ENCODE results near the gene INAFM2.

DNA sequence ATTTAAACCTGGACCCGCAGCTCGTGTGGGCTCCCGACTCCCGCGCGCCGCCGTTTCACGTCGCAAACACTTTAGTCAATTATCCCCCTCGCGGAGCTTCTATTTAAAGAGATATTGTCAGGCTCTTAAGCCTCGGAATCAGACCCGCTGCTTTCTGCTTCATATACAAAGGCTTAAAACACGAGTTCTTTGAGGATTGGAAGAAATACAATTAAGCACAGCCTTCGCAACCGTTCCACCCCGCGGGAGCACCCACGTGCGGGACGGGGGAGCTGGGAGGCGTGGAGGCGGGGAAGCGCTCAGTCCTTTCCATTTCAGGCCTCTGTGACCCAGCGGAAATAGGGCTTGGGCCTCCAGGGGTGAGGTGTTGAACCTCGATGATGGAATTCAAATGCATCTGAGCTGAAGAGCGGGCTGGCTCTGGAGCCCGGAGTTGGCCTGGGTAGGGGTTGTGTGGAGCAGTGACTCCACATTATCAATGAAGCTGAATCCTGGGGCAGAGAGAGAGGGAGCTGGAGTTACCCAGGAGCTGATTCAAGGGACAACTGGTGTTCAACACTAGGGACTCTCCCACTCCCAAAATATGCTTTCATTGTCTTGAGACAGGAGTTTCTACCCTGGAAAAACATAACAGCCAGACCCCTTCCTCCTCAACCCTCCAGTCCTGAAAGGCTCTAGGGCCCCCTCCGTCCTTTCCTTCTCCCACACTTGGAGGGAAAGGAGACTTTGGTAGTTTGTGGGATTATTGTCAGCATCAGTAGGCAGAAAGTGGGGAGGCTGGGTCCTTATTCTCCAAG is 43.0 kb upstream of the INAFM2 start:
- TF ChIP-seq, protein P1, sequence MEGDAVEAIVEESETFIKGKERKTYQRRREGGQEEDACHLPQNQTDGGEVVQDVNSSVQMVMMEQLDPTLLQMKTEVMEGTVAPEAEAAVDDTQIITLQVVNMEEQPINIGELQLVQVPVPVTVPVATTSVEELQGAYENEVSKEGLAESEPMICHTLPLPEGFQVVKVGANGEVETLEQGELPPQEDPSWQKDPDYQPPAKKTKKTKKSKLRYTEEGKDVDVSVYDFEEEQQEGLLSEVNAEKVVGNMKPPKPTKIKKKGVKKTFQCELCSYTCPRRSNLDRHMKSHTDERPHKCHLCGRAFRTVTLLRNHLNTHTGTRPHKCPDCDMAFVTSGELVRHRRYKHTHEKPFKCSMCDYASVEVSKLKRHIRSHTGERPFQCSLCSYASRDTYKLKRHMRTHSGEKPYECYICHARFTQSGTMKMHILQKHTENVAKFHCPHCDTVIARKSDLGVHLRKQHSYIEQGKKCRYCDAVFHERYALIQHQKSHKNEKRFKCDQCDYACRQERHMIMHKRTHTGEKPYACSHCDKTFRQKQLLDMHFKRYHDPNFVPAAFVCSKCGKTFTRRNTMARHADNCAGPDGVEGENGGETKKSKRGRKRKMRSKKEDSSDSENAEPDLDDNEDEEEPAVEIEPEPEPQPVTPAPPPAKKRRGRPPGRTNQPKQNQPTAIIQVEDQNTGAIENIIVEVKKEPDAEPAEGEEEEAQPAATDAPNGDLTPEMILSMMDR (IDR thresholded peaks at IDR 0.05; ENCODE audit: poor library complexity), result no peak
- TF ChIP-seq EZH2 (IDR thresholded peaks at IDR 0.05; ENCODE audit: borderline replicate concordance) (peak; percentile 53), EZH2phosphoT487 (IDR thresholded peaks at IDR 0.05; ENCODE audit: low read depth, severe bottlenecking, unreplicated experiment) (peak; percentile 68)

All from hepatocyte (in vitro differentiated cells).